SK-N-SH (cell line): ENCODE data around the gene IFNL1. TPM values are rescaled to one million over a fixed set of nuclear protein-coding genes. Genes with fewer than 3 reads are reported as not detected.

Source experiments
- CTCF ChIA-PET: fragments of 300-600, 350-600 bp; formaldehyde crosslinking; extraction: SDS; loops from one replicate; lab custom pipeline; 2021; lab: Yijun Ruan, JAX
- POLR2A ChIA-PET: fragments of 350-600 bp; sonication (Branson Sonifier 250); formaldehyde crosslinking; extraction: SDS; loops from one replicate; lab custom pipeline; 2020; ENCODE audit warnings: antibody characterized with exemption, inconsistent platforms; lab: Yijun Ruan, JAX
- DNase-seq: peaks from one replicate; pipeline ENCODE4 v3.0.0; 2012
- H2AFZ ChIP-seq: fragments of 200-600 bp; sonication (generic); 2 replicates; pipeline ENCODE4 v1.8.1; 2016; ENCODE audit warnings: antibody characterized with exemption, mild to moderate bottlenecking, low read depth
- H3F3A ChIP-seq: fragments of 200-600 bp; sonication (generic); replicated peaks from 2 replicates; pipeline ENCODE3; 2016; ENCODE audit warnings: antibody characterized with exemption, mild to moderate bottlenecking; ENCODE audit not compliant: insufficient read depth
- H3K27ac ChIP-seq, 2 experiments: fragments of 200-500 bp in 1 of 2; fragments of 200-600 bp in 1 of 2; sonication (Bioruptor generic) in 1 of 2; sonication (generic), shearing (Covaris generic) in 1 of 2; 2 replicates each; pipeline versions ENCODE4 v1.5.1 to v1.6.1; 2014 to 2016; ENCODE audit warnings: low read depth in 2 of 2, inconsistent platforms in 1 of 2, low read length in 1 of 2, mild to moderate bottlenecking in 1 of 2, mixed read lengths in 1 of 2
- H3K27me3 ChIP-seq: fragments of 200-600 bp; sonication (generic), shearing (Covaris generic); 2 replicates; pipeline ENCODE4 v1.6.1; 2016; ENCODE audit warnings: mixed run types; ENCODE audit not compliant: insufficient read depth
- H3K36me3 ChIP-seq, 2 experiments: fragments of 200-500 bp in 1 of 2; fragments of 200-600 bp in 1 of 2; sonication (Bioruptor generic) in 1 of 2; sonication (generic) in 1 of 2; replicated peaks in 1 of 2; 2 replicates each; pipeline versions ENCODE3 to v1.5.1; 2014 to 2016; ENCODE audit warnings: low read length in 1 of 2, mild to moderate bottlenecking in 1 of 2; ENCODE audit not compliant: insufficient read depth in 2 of 2, control insufficient read depth in 1 of 2
- H3K4me1 ChIP-seq, 2 experiments: fragments of 200-500 bp in 1 of 2; fragments of 200-600 bp in 1 of 2; sonication (Bioruptor generic) in 1 of 2; sonication (generic), shearing (Covaris generic) in 1 of 2; 2 replicates each; pipeline versions ENCODE4 v1.5.1 to v1.6.1; 2014 to 2016; ENCODE audit warnings: low read depth in 1 of 2, low read length in 1 of 2, mixed run types in 1 of 2; ENCODE audit not compliant: insufficient read depth in 2 of 2, control insufficient read depth in 1 of 2
- H3K4me2 ChIP-seq: fragments of 200-600 bp; sonication (generic), shearing (Covaris generic); 2 replicates; pipeline ENCODE4 v1.6.1; 2017; ENCODE audit warnings: mixed run types
- H3K4me3 ChIP-seq, 2 experiments: fragments of 200-500 bp in 1 of 2; fragments of 200-600 bp in 1 of 2; sonication (Bioruptor generic) in 1 of 2; sonication (generic), shearing (Covaris generic) in 1 of 2; 2 replicates each; pipeline versions ENCODE4 v1.5.1 to v1.8.1; 2014 to 2016; ENCODE audit warnings: low read depth in 2 of 2, inconsistent platforms in 1 of 2, low read length in 1 of 2, mild to moderate bottlenecking in 1 of 2, mixed read lengths in 1 of 2, moderate library complexity in 1 of 2
- H3K79me2 ChIP-seq: fragments of 200-600 bp; sonication (generic); 2 replicates; pipeline ENCODE4 v1.8.1; 2017; ENCODE audit warnings: mild to moderate bottlenecking; ENCODE audit not compliant: insufficient read depth
- H3K9ac ChIP-seq: fragments of 200-600 bp; sonication (generic); 2 replicates; pipeline ENCODE4 v1.6.1; 2017; ENCODE audit warnings: mixed run types
- H3K9me2 ChIP-seq: fragments of 200-600 bp; sonication (generic); 2 replicates; pipeline ENCODE4 v1.6.1; 2017; ENCODE audit warnings: mixed run types
- H3K9me3 ChIP-seq: fragments of 200-600 bp; sonication (generic); 2 replicates; pipeline ENCODE4 v1.6.1; 2017; ENCODE audit warnings: mixed run types, mild to moderate bottlenecking, moderate library complexity
- H4K20me1 ChIP-seq: fragments of 200-600 bp; sonication (generic); 2 replicates; pipeline ENCODE4 v1.6.1; 2017; ENCODE audit warnings: mild to moderate bottlenecking, mixed run types; ENCODE audit not compliant: insufficient read depth
- CHD2 ChIP-seq: fragments of 150-350 bp; IDR thresholded peaks from 2 replicates; pipeline ENCODE4 v1.6.1; 2018; ENCODE audit warnings: low read length; ENCODE audit not compliant: partially characterized antibody
- CTCF ChIP-seq: fragments of 200-600 bp; sonication (generic); IDR thresholded peaks from 2 replicates; pipeline ENCODE4 v1.6.1; 2017; ENCODE audit warnings: antibody characterized with exemption, mild to moderate bottlenecking, moderate library complexity
- EP300 ChIP-seq, 2 experiments: IDR thresholded peaks; 2 replicates each; pipeline versions ENCODE4 v1.4.0 to v1.6.1; 2012; ENCODE audit warnings: borderline replicate concordance in 1 of 2, low read depth in 1 of 2, low read length in 1 of 2
- JUND ChIP-seq: IDR thresholded peaks from 2 replicates; pipeline ENCODE4 v1.4.0; 2012
- MEF2A ChIP-seq: IDR thresholded peaks from 2 replicates; pipeline ENCODE4 v1.4.0; 2012; ENCODE audit warnings: low read depth, borderline replicate concordance
- MXI1 ChIP-seq: IDR thresholded peaks from 2 replicates; pipeline ENCODE4 v1.6.1; 2012; ENCODE audit warnings: mild to moderate bottlenecking, low read depth, low read length, improper control_type of control experiment
- POLR2AphosphoS5 ChIP-seq: IDR thresholded peaks from 2 replicates; pipeline ENCODE4 v1.6.1; 2012; ENCODE audit warnings: low read depth, low read length
- RAD21 ChIP-seq: IDR thresholded peaks from 2 replicates; pipeline ENCODE4 v1.6.1; 2012; ENCODE audit warnings: mild to moderate bottlenecking, low read length
- RCOR1 ChIP-seq: fragments of 150-350 bp; IDR thresholded peaks from 2 replicates; pipeline ENCODE4 v1.6.1; 2017; ENCODE audit warnings: antibody characterized with exemption, low read length
- SIN3A ChIP-seq: IDR thresholded peaks from 2 replicates; pipeline ENCODE4 v1.6.1; 2012; ENCODE audit warnings: low read depth, mild to moderate bottlenecking, low read length, moderate library complexity, borderline replicate concordance
- SMC3 ChIP-seq: IDR thresholded peaks from 2 replicates; pipeline ENCODE4 v1.6.1; 2012; ENCODE audit warnings: low read depth, low read length, improper control_type of control experiment
- TEAD4 ChIP-seq: IDR thresholded peaks from 2 replicates; pipeline ENCODE4 v1.4.0; 2012; ENCODE audit warnings: mild to moderate bottlenecking, borderline replicate concordance; ENCODE audit not compliant: insufficient read depth
- WGBS: methylation state at CpG from one replicate; pipeline ENCODE4 v1.1.6; 2017; ENCODE audit warnings: low lambda C conversion rate; 5-methylcytosine and 5-hydroxymethylcytosine counted together
- polyA plus RNA-seq, 3 experiments: library from polyadenylated mRNA; depleted of rRNA; stranded (reverse); fragments of >200 nt; gene quantifications; 2 replicates each; pipeline ENCODE4 v1.2.3, GENCODE V29; 2012
- TF ChIP-seq, protein P1 (sequence below): fragments of 150-350 bp; IDR thresholded peaks from 2 replicates; pipeline ENCODE4 v1.6.1; 2016; ENCODE audit warnings: mild to moderate bottlenecking, low read depth, low read length
- TF ChIP-seq, protein P2 (sequence below): IDR thresholded peaks from 2 replicates; pipeline ENCODE4 v1.4.0; 2012; ENCODE audit warnings: low read depth
- TF ChIP-seq, protein P3 (sequence below): IDR thresholded peaks from 2 replicates; pipeline ENCODE4 v1.6.1; 2012; ENCODE audit warnings: mild to moderate bottlenecking, low read depth, low read length, moderate library complexity
- TF ChIP-seq, protein P4 (sequence below): IDR thresholded peaks from 2 replicates; pipeline ENCODE4 v1.4.0; 2012; ENCODE audit warnings: low read depth, borderline replicate concordance

Gene IFNL1
- polyA plus RNA-seq, 1 of the 3 experiments (the other 2 are of a cell fraction): not detected

GRCh38 chr19:39342647-39343305 lies 46.6 kb downstream of the IFNL1 start:
- Histone ChIP-seq H3K27ac (peak overlapping the region in 1 of 2 experiments; percentile 39; a peak in 2 of 4 replicates), H3K9ac (peak overlapping the region; percentile 93), H3K79me2 (peaks cover 53% of the 10 kb centered on the region), H3F3A (peaks cover 5% of the 10 kb centered on the region), H3K27me3 (no peaks in the 10 kb centered on the region), H3K9me2 (no peaks in the 10 kb centered on the region), H3K9me3 (no peaks in the 10 kb centered on the region), H3K4me1 (peaks cover 0 to 15% of the 10 kb centered on the region in 2 experiments; a peak in 3 of 4 replicates), H2AFZ (no peak overlapping the region)
- POLR2A ChIA-PET: interaction anchor here (1.0 to 1.4 kb wide), 3 partner anchors 19 to 93 kb away, joined by 3 to 6 read pairs (median 4); partner anchors contain the start of gene RPS16
- peak; percentile 33 for DNase-seq
- CTCF ChIA-PET: interaction anchor here (0.6 to 2.7 kb wide), 10 partner anchors 10 to 221 kb away, joined by 3 to 10 read pairs (median 4); no protein-coding TSS in a partner anchor
- TF ChIP-seq, protein P1, sequence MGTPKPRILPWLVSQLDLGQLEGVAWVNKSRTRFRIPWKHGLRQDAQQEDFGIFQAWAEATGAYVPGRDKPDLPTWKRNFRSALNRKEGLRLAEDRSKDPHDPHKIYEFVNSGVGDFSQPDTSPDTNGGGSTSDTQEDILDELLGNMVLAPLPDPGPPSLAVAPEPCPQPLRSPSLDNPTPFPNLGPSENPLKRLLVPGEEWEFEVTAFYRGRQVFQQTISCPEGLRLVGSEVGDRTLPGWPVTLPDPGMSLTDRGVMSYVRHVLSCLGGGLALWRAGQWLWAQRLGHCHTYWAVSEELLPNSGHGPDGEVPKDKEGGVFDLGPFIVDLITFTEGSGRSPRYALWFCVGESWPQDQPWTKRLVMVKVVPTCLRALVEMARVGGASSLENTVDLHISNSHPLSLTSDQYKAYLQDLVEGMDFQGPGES: no peak
- TF ChIP-seq RAD21: no peak
- TF ChIP-seq JUND: no peak
- TF ChIP-seq CTCF: no peak
- TF ChIP-seq EP300 (IDR thresholded peaks at IDR 0.05; ENCODE audit: borderline replicate concordance in 1 of 2, low read depth in 1 of 2, low read length in 1 of 2): no peak
- no peak for TF ChIP-seq MEF2A
- TF ChIP-seq, all 33 proteins: peak for 0
- peak overlapping the region; percentile 71 for H3K4me2 ChIP-seq
- 4% methylated on average over 9 of the region's 51 CpGs for WGBS
- peak overlapping the region; percentile 76 to 81 for H3K4me3 ChIP-seq
- H3K36me3 ChIP-seq: peaks cover 16 to 17% of the 10 kb centered on the region in 2 experiments
- peaks cover 37% of the 10 kb centered on the region for H4K20me1 ChIP-seq

GRCh38 chr19:39345956-39346355 lies 49.7 kb downstream of the IFNL1 start:
- Histone ChIP-seq H3K9me2 (no peaks in the 10 kb centered on the region), H3K4me3 (no peak overlapping the region), H3F3A (peaks cover 4% of the 10 kb centered on the region), H3K4me2 (no peak overlapping the region), H3K9me3 (no peaks in the 10 kb centered on the region), H2AFZ (no peak overlapping the region), H3K9ac (no peak overlapping the region), H3K4me1 (peaks cover 0 to 12% of the 10 kb centered on the region in 2 experiments; a peak in 3 of 4 replicates), H3K79me2 (peaks cover 82% of the 10 kb centered on the region), H4K20me1 (peaks cover 52% of the 10 kb centered on the region), H3K27ac (no peak overlapping the region), H3K27me3 (no peaks in the 10 kb centered on the region), H3K36me3 (peaks cover 24 to 34% of the 10 kb centered on the region in 2 experiments)
- CTCF ChIA-PET: no interaction called here
- POLR2A ChIA-PET: no interaction called here
- no peak for DNase-seq
- 91% methylated on average over 1 of the region's 1 CpG for WGBS
- TF ChIP-seq, protein P2, sequence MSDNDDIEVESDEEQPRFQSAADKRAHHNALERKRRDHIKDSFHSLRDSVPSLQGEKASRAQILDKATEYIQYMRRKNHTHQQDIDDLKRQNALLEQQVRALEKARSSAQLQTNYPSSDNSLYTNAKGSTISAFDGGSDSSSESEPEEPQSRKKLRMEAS: no peak
- TF ChIP-seq, protein P3, sequence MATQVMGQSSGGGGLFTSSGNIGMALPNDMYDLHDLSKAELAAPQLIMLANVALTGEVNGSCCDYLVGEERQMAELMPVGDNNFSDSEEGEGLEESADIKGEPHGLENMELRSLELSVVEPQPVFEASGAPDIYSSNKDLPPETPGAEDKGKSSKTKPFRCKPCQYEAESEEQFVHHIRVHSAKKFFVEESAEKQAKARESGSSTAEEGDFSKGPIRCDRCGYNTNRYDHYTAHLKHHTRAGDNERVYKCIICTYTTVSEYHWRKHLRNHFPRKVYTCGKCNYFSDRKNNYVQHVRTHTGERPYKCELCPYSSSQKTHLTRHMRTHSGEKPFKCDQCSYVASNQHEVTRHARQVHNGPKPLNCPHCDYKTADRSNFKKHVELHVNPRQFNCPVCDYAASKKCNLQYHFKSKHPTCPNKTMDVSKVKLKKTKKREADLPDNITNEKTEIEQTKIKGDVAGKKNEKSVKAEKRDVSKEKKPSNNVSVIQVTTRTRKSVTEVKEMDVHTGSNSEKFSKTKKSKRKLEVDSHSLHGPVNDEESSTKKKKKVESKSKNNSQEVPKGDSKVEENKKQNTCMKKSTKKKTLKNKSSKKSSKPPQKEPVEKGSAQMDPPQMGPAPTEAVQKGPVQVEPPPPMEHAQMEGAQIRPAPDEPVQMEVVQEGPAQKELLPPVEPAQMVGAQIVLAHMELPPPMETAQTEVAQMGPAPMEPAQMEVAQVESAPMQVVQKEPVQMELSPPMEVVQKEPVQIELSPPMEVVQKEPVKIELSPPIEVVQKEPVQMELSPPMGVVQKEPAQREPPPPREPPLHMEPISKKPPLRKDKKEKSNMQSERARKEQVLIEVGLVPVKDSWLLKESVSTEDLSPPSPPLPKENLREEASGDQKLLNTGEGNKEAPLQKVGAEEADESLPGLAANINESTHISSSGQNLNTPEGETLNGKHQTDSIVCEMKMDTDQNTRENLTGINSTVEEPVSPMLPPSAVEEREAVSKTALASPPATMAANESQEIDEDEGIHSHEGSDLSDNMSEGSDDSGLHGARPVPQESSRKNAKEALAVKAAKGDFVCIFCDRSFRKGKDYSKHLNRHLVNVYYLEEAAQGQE: no peak
- TF ChIP-seq RCOR1 (no peak), EP300 (IDR thresholded peaks at IDR 0.05; ENCODE audit: borderline replicate concordance in 1 of 2, low read depth in 1 of 2, low read length in 1 of 2) (no peak), TEAD4 (no peak), SMC3 (no peak), MEF2A (no peak), SIN3A (no peak), CHD2 (no peak), POLR2AphosphoS5 (no peak), MXI1 (no peak)
- TF ChIP-seq, protein P4, sequence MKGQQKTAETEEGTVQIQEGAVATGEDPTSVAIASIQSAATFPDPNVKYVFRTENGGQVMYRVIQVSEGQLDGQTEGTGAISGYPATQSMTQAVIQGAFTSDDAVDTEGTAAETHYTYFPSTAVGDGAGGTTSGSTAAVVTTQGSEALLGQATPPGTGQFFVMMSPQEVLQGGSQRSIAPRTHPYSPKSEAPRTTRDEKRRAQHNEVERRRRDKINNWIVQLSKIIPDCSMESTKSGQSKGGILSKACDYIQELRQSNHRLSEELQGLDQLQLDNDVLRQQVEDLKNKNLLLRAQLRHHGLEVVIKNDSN: no peak
- TF ChIP-seq, protein P1: no peak
